Stimulated activated memory B cell treated with anti-CD40 and anti-IgM and Interleukin-4, amounts not matched to agents 10 μg/mL and 1 μg/mL and 100 μg/mL, for 72 hours (primary cell): ENCODE measurements around the gene ZMYND8.
"Not testable (repeated sequence)": the region's sequence is repeated elsewhere in the genome, so short reads cannot be mapped to it uniquely, and the experiment has no call there.

ENCODE experiments used
- ATAC-seq: fragments of 150-1000 bp; cut with Tn5 transposase; 2 replicates; pipeline ENCODE4 v1.10.0; 2021
- H3K27ac Mint-ChIP-seq: one replicate; pipeline ENCODE4 v1.8.0; 2022; ENCODE audit warnings: mild to moderate bottlenecking, mixed read lengths
- H3K27me3 Mint-ChIP-seq: one replicate; pipeline ENCODE4 v1.8.0; 2022; ENCODE audit warnings: mixed read lengths
- H3K36me3 Mint-ChIP-seq: one replicate; pipeline ENCODE4 v1.8.0; 2022; ENCODE audit warnings: mixed read lengths
- H3K4me1 Mint-ChIP-seq: one replicate; pipeline ENCODE4 v1.8.0; 2022; ENCODE audit warnings: mixed read lengths
- H3K4me3 Mint-ChIP-seq: one replicate; pipeline ENCODE4 v1.8.0; 2022; ENCODE audit warnings: mild to moderate bottlenecking, moderate library complexity, mixed read lengths
- H3K9me3 Mint-ChIP-seq: one replicate; pipeline ENCODE4 v1.8.0; 2022; ENCODE audit warnings: mixed read lengths

ZMYND8 gene

DNA sequence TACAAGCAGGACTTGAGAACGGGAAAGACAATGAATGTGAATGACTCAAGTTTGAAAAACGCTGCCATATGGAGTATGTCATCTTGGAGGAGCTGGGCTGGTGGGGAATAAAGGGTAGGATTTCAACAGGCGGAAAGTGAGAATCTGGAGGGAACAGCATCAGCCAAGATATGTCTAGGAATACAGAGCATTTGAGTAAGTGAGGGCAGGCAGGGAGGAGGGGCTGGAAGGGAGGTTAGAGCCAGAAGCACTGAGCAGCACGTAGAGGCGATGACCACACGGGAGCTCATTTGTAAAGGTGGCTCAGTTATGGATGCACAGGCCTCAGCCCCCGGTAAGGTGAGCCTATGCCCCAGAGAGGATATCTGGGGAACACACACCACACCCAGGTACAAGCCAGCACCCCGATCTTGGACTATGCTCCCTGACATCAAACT is 115.1 kb downstream of the ZMYND8 start:
- Mint-ChIP-seq H3K9me3 (no peaks in the 10 kb centered on the region), H3K4me3 (no peak overlapping the region), H3K4me1 (no peaks in the 10 kb centered on the region), H3K27me3 (no peaks in the 10 kb centered on the region), H3K36me3 (peaks cover 67% of the 10 kb centered on the region), H3K27ac (no peak overlapping the region)
- no peak for ATAC-seq

DNA sequence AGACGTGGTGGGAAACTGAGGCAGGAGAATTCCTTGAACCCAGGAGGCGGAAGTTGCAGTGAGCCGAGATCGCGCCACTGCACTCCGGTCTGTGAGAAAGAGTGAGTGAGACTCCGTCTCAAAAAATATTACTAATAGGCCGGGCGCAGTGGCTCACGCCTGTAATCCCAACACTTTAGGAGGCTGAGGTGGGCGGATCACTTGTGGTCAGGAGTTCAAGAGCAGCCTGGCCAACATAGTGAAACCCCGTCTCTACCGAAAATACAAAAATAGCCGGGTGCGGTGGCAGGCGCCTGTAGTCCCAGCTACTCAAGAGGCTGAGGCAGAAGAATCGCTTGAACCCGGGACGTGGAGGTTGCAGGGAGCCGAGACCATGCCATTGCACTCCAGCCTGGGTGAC is 116.4 kb downstream of the ZMYND8 start:
- H3K27me3 Mint-ChIP-seq, H3K27ac Mint-ChIP-seq, H3K4me1 Mint-ChIP-seq, H3K9me3 Mint-ChIP-seq, H3K4me3 Mint-ChIP-seq, ATAC-seq: not testable (repeated sequence)
- H3K36me3 Mint-ChIP-seq = peaks cover 71% of the 10 kb centered on the region

DNA sequence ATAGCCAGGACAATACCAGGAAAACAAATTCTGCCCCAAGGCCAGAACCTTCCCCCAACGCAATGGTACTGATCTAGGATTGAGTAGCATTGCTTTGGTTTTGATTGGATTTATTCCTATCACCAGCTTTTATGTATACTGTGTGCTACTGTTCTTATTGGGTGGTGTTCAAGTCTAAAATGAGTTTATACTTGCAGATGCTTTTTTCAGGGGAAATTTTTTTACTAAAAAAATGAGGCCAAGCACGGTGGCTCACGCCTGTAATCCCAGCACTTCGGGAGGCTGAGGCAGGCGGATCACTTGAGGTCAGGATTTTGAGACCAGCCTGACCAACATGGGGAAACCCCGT is 116.8 kb downstream of the ZMYND8 start:
- peaks cover 71% of the 10 kb centered on the region for H3K36me3 Mint-ChIP-seq
- ATAC-seq = no peak
- no peaks in the 10 kb centered on the region for H3K27me3 Mint-ChIP-seq

DNA sequence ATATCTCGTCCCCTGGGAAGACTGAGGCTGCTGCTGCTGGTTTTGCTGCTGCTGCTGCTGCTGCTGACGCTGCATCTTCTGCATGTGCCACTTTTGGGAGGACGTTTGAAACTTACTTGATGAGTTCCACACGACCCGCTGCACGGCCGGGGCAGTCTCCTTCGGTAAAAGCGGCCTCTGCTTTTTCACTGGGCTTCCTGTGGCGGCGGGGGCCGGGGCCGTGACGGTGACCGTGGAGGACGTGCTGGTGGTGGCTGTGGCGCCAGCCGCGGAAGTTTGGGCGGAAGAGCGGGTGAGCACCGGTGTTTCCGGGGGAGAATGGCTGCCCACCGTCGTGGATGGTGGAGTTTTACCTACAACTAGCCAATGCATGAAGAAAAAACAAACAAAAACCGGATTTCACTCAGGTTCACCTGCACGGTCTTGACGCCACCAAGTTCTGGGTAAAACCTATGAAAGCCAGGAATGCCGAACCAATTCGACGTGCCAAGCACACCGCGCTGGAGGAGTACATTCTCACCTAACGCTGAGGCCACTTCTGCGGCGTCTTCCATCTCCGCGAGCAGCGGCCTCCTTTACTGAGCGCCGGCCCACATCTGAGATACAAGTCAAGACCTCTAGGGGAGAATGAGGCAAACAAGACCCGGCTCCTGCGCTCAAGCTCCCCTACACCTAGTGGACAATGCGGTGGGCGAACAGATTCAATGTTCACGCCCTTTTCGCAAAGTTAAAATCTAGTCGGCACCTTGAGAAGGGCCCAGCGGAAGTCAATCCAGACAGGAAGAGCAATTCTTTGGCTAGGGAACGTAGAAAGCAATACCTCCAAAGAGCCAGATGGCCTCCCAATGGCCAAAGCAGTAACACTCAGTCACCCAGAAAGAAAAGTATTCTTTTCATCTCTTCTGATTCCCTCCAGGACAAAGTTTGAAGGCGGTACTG is 117.5 kb downstream of the ZMYND8 start:
- Mint-ChIP-seq H3K27ac (no peak overlapping the region), H3K36me3 (peaks cover 73% of the 10 kb centered on the region), H3K4me3 (no peak overlapping the region), H3K27me3 (no peaks in the 10 kb centered on the region), H3K4me1 (no peaks in the 10 kb centered on the region), H3K9me3 (no peaks in the 10 kb centered on the region)
- no peak for ATAC-seq

More for the DNA sequence above, 116.8 kb downstream of the ZMYND8 start:
- no peak overlapping the region for H3K27ac Mint-ChIP-seq
- no peaks in the 10 kb centered on the region for H3K9me3 Mint-ChIP-seq
- no peak overlapping the region for H3K4me3 Mint-ChIP-seq
- no peaks in the 10 kb centered on the region for H3K4me1 Mint-ChIP-seq

DNA sequence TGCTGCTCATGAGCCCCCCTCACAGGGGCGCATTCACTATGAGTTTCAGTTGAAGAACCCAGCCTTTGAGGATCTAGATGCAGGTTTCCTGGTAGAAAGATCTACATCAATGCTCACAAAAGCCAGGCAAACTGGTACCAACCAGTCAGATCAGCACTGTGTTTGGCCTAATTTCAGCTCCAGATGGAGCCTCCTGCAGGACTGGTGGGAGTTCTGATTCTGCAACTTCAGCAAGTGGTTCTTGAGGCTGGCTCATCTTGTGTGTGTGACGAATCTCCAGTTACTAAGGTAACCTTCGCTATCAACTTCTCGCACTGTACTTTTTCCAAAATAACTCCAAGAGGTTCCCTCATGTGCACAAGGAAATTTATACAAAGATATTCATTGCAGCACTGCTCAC is 118.8 kb downstream of the ZMYND8 start:
- Mint-ChIP-seq H3K9me3 (no peaks in the 10 kb centered on the region), H3K27ac (no peak overlapping the region), H3K36me3 (peaks cover 67% of the 10 kb centered on the region), H3K4me1 (no peaks in the 10 kb centered on the region), H3K27me3 (no peaks in the 10 kb centered on the region), H3K4me3 (no peak overlapping the region)
- ATAC-seq = no peak

DNA sequence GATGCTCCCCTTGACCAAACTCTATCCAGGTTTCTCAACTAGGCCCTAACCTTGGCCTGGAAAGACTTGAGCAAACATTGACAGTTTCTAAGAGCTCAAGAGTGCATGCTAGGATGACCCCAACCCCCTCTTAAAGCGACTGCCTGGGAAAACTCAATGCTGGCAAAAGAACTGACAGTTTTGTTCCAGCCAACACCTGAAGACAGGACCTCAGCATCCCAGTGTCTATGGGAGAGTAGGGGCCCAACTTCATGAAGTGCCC is 119.9 kb downstream of the ZMYND8 start:
- Mint-ChIP-seq H3K27ac (no peak overlapping the region), H3K9me3 (no peaks in the 10 kb centered on the region), H3K36me3 (peaks cover 66% of the 10 kb centered on the region), H3K27me3 (no peaks in the 10 kb centered on the region), H3K4me1 (no peaks in the 10 kb centered on the region), H3K4me3 (no peak overlapping the region)
- ATAC-seq = no peak

DNA sequence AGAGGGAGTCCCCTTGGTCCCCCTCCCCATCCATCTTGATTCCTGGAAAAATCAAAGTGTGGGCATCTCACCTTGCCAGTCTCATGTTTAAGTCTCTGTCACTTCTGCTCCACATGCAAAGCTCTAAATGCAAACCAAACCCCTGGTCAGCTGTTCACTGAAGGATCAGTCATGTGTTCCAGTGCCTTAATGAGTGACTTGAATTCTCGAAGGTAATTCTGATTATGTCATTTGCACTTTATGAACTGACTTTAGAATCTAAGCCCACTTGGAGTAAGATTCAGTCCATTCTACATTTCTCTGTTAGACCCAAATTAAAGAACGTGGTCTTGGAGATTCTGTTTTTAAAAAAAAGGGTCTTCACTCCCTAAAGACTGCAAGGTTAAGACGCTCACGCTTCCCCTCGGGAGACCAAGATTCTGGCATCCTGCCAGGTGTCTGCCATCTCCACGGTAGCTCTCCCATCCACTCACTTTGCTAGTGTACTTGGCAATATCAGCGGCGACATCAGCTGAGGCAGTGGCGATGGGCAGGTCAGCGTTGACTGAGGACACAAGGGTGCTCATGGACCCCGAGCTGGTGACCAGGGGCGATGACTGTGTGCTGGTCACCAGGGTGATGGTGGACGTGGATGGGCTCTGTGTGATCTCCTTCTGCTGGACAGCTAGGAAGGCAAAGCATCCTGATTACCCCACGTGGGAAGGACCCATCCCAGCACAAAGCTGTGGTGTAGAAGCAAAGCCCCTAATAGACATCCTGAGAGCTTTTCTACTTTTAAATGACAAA is 120.5 kb downstream of the ZMYND8 start:
- ATAC-seq = no peak
- peaks cover 64% of the 10 kb centered on the region for H3K36me3 Mint-ChIP-seq
- no peak overlapping the region for H3K4me3 Mint-ChIP-seq
- H3K27ac Mint-ChIP-seq = no peak overlapping the region
- H3K27me3 Mint-ChIP-seq = no peaks in the 10 kb centered on the region
- no peaks in the 10 kb centered on the region for H3K9me3 Mint-ChIP-seq
- H3K4me1 Mint-ChIP-seq = no peaks in the 10 kb centered on the region

DNA sequence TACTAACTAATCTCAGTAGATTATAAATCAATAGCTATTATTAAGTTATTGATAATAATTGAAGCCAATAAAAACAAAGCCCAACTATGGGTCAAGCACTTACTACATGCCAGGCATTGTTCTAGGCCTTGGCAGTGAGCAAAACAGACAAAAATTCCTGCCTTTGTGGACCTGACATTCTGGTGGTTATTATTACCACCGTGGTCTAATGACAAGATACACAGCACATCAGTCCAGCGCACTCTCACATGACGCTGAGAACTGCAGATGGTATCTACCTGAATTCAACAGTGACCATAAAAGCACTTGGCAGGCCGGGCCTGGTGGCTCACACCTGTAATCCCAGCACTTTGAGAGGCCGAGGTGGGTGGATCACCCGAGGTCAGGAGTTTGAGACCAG is 121.4 kb downstream of the ZMYND8 start:
- no peaks in the 10 kb centered on the region for H3K4me1 Mint-ChIP-seq
- H3K4me3 Mint-ChIP-seq = no peak overlapping the region
- peaks cover 71% of the 10 kb centered on the region for H3K36me3 Mint-ChIP-seq
- H3K27me3 Mint-ChIP-seq = no peaks in the 10 kb centered on the region
- no peak for ATAC-seq
- H3K9me3 Mint-ChIP-seq = no peaks in the 10 kb centered on the region
- H3K27ac Mint-ChIP-seq = no peak overlapping the region

DNA sequence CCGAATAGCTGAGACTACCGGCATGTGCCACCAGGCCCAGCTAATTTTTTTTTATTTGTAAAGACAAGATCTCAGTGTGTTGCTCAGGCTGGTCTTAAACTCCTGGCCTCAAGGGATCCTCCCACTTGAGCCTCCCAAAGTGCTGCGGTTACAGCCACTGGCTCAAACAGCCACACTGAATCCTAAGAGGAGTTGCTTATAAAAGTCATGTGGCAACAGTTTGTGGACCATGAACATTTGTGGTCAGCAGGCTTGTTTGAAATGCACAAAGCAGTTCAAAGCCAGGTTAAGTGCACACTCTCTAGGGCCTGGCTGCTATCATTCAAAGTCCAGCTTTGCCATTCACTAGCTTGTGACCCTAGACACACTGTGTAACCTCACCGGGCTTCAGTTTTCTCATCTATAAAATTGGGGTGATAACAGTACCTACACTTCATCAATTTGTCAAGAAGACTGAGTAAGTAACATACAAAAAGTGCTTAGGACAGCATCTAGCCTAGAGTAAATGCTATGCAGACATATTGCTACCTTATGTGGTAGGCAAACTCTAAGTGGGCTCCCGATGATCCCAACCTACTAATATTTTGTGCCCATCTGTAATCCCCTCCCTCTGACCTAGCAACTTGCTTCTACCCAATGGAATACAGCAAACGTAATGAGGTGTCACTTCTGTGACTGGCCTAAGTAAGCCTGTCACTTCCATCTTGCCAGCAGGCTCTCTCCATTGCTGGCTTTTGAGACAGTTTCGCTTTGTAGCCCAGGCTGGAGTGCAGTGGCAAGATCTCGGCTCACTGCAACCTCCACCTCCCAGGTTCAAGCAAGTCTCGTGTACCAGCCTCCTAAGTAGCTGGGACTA is 122.9 kb downstream of the ZMYND8 start:
- H3K4me3 Mint-ChIP-seq = no peak overlapping the region
- no peaks in the 10 kb centered on the region for H3K27me3 Mint-ChIP-seq
- ATAC-seq = no peak
- H3K27ac Mint-ChIP-seq = no peak overlapping the region
- no peaks in the 10 kb centered on the region for H3K4me1 Mint-ChIP-seq
- H3K9me3 Mint-ChIP-seq = no peaks in the 10 kb centered on the region
- peaks cover 59% of the 10 kb centered on the region for H3K36me3 Mint-ChIP-seq

DNA sequence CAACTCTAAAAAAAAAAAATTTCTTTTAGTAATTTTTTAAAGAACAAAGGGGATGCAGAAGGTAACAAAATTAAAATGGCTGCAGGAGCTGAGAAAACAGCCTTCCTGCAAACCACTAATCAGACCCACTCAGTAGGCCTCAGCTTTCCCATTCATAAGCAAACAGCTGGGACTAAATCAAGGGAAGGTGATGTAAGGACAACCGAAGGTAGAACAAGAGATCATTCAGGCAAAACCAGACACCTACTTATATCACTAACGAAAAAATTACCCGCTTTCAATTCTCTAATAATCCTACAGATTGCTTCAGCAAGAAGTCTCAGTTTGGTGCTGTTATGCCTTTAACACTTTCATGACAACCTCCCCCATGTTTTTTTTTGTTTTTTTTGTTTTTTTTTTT is 124.0 kb downstream of the ZMYND8 start:
- Mint-ChIP-seq H3K36me3 (peaks cover 51% of the 10 kb centered on the region), H3K9me3 (no peaks in the 10 kb centered on the region), H3K4me3 (no peak overlapping the region), H3K27ac (no peak overlapping the region), H3K4me1 (no peaks in the 10 kb centered on the region), H3K27me3 (no peaks in the 10 kb centered on the region)
- no peak for ATAC-seq

DNA sequence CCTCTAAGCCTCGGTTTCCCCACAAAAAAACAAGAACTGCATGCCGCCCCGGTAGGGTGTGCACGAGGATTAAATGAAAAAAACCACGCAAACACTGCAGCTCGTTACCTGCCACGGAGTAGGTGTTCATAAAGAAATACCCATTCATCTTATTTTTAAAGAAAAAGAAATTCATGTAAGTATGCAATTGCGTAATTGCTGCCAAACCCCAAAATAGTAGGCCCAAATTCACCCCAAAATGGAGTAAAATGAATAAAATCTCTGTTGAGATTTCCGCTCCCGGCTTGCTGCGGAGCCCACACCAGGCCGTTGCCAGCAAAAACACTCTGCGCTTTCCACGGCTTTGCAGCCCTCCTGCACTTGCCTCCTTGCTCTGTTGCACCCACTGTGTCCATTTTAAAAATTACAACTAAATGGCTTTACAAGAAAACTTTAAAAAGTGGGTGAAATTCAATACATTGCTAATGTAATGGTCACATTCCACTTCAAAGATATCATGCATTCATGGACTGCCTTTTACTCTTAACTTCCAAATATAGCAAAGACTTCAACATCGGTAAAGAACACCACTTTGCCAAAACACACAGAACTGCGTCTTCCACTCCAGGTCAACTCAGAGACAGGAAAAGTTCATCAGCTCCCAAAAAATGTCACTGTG is 125.0 kb downstream of the ZMYND8 start:
- ATAC-seq = no peak
- Mint-ChIP-seq H3K4me3 (no peak overlapping the region), H3K27ac (no peak overlapping the region), H3K27me3 (no peaks in the 10 kb centered on the region), H3K9me3 (no peaks in the 10 kb centered on the region), H3K4me1 (no peaks in the 10 kb centered on the region), H3K36me3 (peaks cover 44% of the 10 kb centered on the region)

DNA sequence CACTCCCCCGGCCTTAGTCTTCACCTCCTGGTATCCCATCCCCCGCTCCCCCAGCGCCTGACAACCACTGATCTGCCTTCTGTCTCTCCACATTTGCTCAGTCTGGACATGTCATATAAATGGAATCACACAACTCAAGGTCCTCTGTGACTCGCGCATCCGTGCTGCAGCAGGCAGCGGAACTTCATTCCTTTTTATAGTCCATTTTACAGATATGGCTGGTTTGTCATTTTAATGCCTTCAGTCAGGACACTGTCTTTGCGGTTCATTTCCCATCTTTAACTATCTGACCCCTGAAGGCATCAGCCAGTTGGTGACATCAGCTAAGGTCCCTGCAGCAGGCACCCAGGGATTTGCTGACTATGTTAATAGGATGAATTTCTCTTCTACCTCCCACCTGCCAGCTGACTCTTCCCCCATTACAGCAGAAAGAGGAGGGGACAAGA is 125.7 kb downstream of the ZMYND8 start:
- no peak for ATAC-seq
- Mint-ChIP-seq H3K27me3 (no peaks in the 10 kb centered on the region), H3K27ac (no peak overlapping the region), H3K9me3 (no peaks in the 10 kb centered on the region), H3K4me3 (no peak overlapping the region), H3K4me1 (no peaks in the 10 kb centered on the region), H3K36me3 (peaks cover 45% of the 10 kb centered on the region)

DNA sequence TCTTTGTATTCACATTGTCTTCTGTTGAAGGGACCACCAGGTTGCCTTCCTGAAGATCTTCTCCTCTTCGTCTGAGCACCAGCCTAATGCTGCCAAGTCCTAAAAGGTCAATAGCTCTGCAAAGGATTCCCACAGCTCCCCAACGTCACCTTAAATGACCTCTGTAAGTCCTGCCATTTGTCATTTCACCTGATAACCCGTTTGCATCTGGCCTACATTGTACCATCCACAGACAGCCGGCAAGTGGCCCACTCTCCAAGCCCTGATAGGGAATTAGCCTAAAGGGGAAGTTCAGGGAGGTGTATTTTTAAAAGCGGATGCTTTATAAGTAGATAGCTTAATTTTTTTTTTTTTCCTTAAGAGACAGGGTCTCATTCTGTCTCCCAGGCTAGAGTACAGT is 127.8 kb downstream of the ZMYND8 start:
- H3K27ac Mint-ChIP-seq = no peak overlapping the region
- H3K36me3 Mint-ChIP-seq = peaks cover 40% of the 10 kb centered on the region
- ATAC-seq = no peak
- no peaks in the 10 kb centered on the region for H3K27me3 Mint-ChIP-seq
- no peaks in the 10 kb centered on the region for H3K9me3 Mint-ChIP-seq
- H3K4me1 Mint-ChIP-seq = peaks cover 5% of the 10 kb centered on the region
- no peak overlapping the region for H3K4me3 Mint-ChIP-seq

DNA sequence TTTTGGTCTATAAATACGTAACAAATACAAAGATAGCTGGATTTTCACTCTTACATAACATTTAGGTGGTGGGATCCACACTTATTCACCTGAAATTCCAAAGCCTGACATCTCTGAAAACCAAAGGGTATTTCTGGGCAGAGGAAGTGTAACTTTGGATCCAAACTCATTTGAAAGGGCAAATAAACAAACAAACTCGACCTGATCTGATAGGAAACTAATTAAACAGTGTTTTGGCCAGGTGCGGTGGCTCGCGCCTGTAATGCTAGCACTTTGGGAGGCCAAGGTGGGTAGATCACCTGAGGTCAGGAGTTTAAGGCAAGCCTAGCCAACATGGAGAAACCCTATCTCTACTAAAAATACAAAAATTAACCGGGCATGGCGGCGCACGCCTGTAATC is 128.9 kb downstream of the ZMYND8 start:
- Mint-ChIP-seq H3K9me3 (no peaks in the 10 kb centered on the region), H3K27me3 (no peaks in the 10 kb centered on the region), H3K27ac (no peak overlapping the region), H3K4me3 (no peak overlapping the region), H3K36me3 (peaks cover 46% of the 10 kb centered on the region), H3K4me1 (peaks cover 7% of the 10 kb centered on the region)
- ATAC-seq = no peak

DNA sequence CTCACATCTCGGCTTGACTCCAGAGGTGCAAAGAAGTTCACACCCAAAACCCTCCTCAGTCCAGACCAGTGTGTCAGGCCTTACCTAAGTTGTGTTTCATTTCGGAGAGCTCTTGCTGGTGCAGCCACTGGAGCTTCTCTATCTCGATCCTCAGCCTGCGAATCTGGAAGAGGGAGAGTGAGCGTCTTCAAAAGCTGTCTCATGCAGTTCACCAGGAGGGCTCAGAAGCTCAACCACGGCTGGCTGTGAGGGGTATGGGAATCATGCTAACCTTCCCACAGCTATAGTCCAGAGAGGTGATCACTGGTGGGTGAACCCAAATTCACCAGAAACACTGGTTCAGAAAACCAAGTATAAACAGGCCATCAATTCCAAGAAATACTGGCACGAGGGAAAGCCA is 129.4 kb downstream of the ZMYND8 start:
- no peak for ATAC-seq
- H3K27me3 Mint-ChIP-seq = no peaks in the 10 kb centered on the region
- no peak overlapping the region for H3K27ac Mint-ChIP-seq
- no peak overlapping the region for H3K4me3 Mint-ChIP-seq
- H3K36me3 Mint-ChIP-seq = peaks cover 51% of the 10 kb centered on the region
- H3K4me1 Mint-ChIP-seq = peaks cover 11% of the 10 kb centered on the region
- no peaks in the 10 kb centered on the region for H3K9me3 Mint-ChIP-seq
